Activated CD4-positive, CD25-positive, alpha-beta regulatory T cell treated with anti-CD3 and anti-CD28 coated beads, Interleukin-2, amount 50 U/mL, for 24 hours (primary cell): Measurements from ENCODE around the gene RNPEPL1.

Source experiments
- ATAC-seq, 2 donors: fragments of 150-1000 bp; cut with Tn5 transposase; one replicate each; pipeline ENCODE4 v1.10.0; 2021; ENCODE audit warnings: mild to moderate bottlenecking in 1 of 2, moderate library complexity in 1 of 2

The RNPEPL1 gene

GRCh38 chr2:240593026-240593702 is 24.9 kb downstream of the RNPEPL1 start:
- no peak for ATAC-seq

GRCh38 chr2:240593703-240594451 is 25.6 kb downstream of the RNPEPL1 start:
- ATAC-seq: no peak

- ATAC-seq: no peak
These were observed 26.5 kb downstream of the RNPEPL1 start for GRCh38 chr2:240594511-240595380.

GRCh38 chr2:240595381-240596079 is 27.2 kb downstream of the RNPEPL1 start:
- ATAC-seq: no peak

- no peak for ATAC-seq
These were observed 27.8 kb downstream of the RNPEPL1 start for GRCh38 chr2:240596080-240596460.

GRCh38 chr2:240596491-240596931 is 28.2 kb downstream of the RNPEPL1 start:
- ATAC-seq: no peak

- no peak for ATAC-seq
These were observed 28.8 kb downstream of the RNPEPL1 start for GRCh38 chr2:240597054-240597418.

GRCh38 chr2:240597419-240598181 is 29.3 kb downstream of the RNPEPL1 start:
- ATAC-seq: no peak

- ATAC-seq: no peak
These were observed 30.1 kb downstream of the RNPEPL1 start for GRCh38 chr2:240598311-240598911.

GRCh38 chr2:240599141-240599583 is 30.9 kb downstream of the RNPEPL1 start:
- ATAC-seq: no peak

GRCh38 chr2:240600451-240600961 is 32.2 kb downstream of the RNPEPL1 start:
- no peak for ATAC-seq

GRCh38 chr2:240601061-240601830 is 33.0 kb downstream of the RNPEPL1 start:
- no peak for ATAC-seq

- no peak for ATAC-seq
These were observed 33.5 kb downstream of the RNPEPL1 start for GRCh38 chr2:240601831-240602160.

GRCh38 chr2:240602266-240603050 is 34.2 kb downstream of the RNPEPL1 start:
- ATAC-seq: no peak

- ATAC-seq: no peak
These were observed 35.0 kb downstream of the RNPEPL1 start for GRCh38 chr2:240603081-240603835.

GRCh38 chr2:240603846-240604245 is 35.6 kb downstream of the RNPEPL1 start:
- no peak for ATAC-seq

GRCh38 chr2:240604291-240604938 is 36.1 kb downstream of the RNPEPL1 start:
- ATAC-seq: no peak
